Activated CD4-positive, alpha-beta memory T cell treated with anti-CD3 and anti-CD28 coated beads for 36 hours (primary cell): ENCODE data around the gene AP4B1. TPM values are rescaled to one million over a fixed set of nuclear protein-coding genes. Genes with fewer than 3 reads are reported as not detected.

Source experiments
- CTCF ChIA-PET: fragments of 350-600 bp; sonication (Branson Sonifier 250); formaldehyde crosslinking; loops from one replicate; lab custom pipeline; 2021; ENCODE audit warnings: antibody characterized with exemption, inconsistent platforms; lab: Charles Lee
- POLR2A ChIA-PET: fragments of 350-600 bp; sonication (Branson Sonifier 250); formaldehyde crosslinking; loops from one replicate; lab custom pipeline; 2021; ENCODE audit warnings: antibody characterized with exemption; lab: Charles Lee
- DNase-seq: peaks from one replicate; pipeline ENCODE4 v3.0.0-alpha.2; 2020
- H3K27ac Mint-ChIP-seq: one replicate; pipeline ENCODE4 v1.8.0; 2021; ENCODE audit warnings: mixed read lengths
- H3K27me3 Mint-ChIP-seq: one replicate; pipeline ENCODE4 v1.8.0; 2021; ENCODE audit warnings: mixed read lengths
- H3K36me3 Mint-ChIP-seq: one replicate; pipeline ENCODE4 v1.8.0; 2021; ENCODE audit warnings: mixed read lengths
- H3K4me1 Mint-ChIP-seq: one replicate; pipeline ENCODE4 v1.8.0; 2021; ENCODE audit warnings: low read depth, mixed read lengths
- H3K4me3 Mint-ChIP-seq: one replicate; pipeline ENCODE4 v1.8.0; 2021; ENCODE audit warnings: mild to moderate bottlenecking, mixed read lengths
- H3K9me3 Mint-ChIP-seq: one replicate; pipeline ENCODE4 v1.8.0; 2021; ENCODE audit warnings: mixed read lengths
- intact Hi-C: fragments of 100-400 bp; cut with micrococcal nuclease; formaldehyde crosslinking; loops from one replicate; pipeline ENCODE4 v1.15.1; 2023
- total RNA-seq, 2 experiments: library from RNA; stranded (reverse); gene quantifications; one replicate each; pipeline ENCODE4 v1.2.3, GENCODE V29; 2021

The AP4B1 gene
- total RNA-seq, 2 experiments from 2014 or later, result 41.4 to 42.2 TPM

- peaks cover 39% of the 10 kb centered on the region for H3K36me3 Mint-ChIP-seq
- H3K27ac Mint-ChIP-seq, result no peak overlapping the region
- CTCF ChIA-PET, result interaction anchor here (7.8 kb wide), 1 partner anchor 13 kb away, joined by 42 read pairs; the partner anchor contains the start of gene HIPK1
These were observed 38.6 kb upstream of the AP4B1 start for GRCh38 chr1:113943028-113943811.

GRCh38 chr1:113942527-113942926 is 37.9 kb upstream of the AP4B1 start:
- Mint-ChIP-seq H3K4me1 (peaks cover 76% of the 10 kb centered on the region), H3K4me3 (no peak overlapping the region), H3K9me3 (no peaks in the 10 kb centered on the region), H3K36me3 (peaks cover 39% of the 10 kb centered on the region), H3K27me3 (no peaks in the 10 kb centered on the region), H3K27ac (no peak overlapping the region)
- ChIA-PET POLR2A (interaction anchor here (5.1 kb wide), 1 partner anchor 12 kb away, joined by 58 read pairs; the partner anchor contains the start of gene HIPK1), CTCF (no interaction called here)
- intact Hi-C loops, result no loop called here
- no peak for DNase-seq

More at GRCh38 chr1:113943028-113943811, 38.6 kb upstream of the AP4B1 start:
- DNase-seq, result no peak
- POLR2A ChIA-PET, result interaction anchor here (5.1 kb wide), 1 partner anchor 13 kb away, joined by 58 read pairs; the partner anchor contains the start of gene HIPK1
- no peak overlapping the region for H3K4me3 Mint-ChIP-seq
- intact Hi-C loops, result no loop called here
- no peaks in the 10 kb centered on the region for H3K27me3 Mint-ChIP-seq
- H3K9me3 Mint-ChIP-seq, result no peaks in the 10 kb centered on the region
- peaks cover 76% of the 10 kb centered on the region for H3K4me1 Mint-ChIP-seq

GRCh38 chr1:113941245-113941559 is 36.6 kb upstream of the AP4B1 start:
- Mint-ChIP-seq H3K36me3 (peaks cover 39% of the 10 kb centered on the region), H3K4me3 (no peak overlapping the region), H3K27ac (peak overlapping the region; percentile 85), H3K27me3 (no peaks in the 10 kb centered on the region), H3K4me1 (peaks cover 75% of the 10 kb centered on the region), H3K9me3 (no peaks in the 10 kb centered on the region)
- ChIA-PET POLR2A (interaction anchor here (0.9 to 5.1 kb wide), 3 partner anchors 11 to 400 kb away, joined by 3 to 58 read pairs (median 4); partner anchors contain the start of genes AP4B1 and HIPK1), CTCF (interaction anchor here (1.0 to 3.2 kb wide), 5 partner anchors 11 to 67 kb away, joined by 3 to 21 read pairs (median 3); no protein-coding TSS in a partner anchor)
- no peak for DNase-seq
- intact Hi-C loops, result no loop called here

GRCh38 chr1:113940365-113941244 is 36.0 kb upstream of the AP4B1 start:
- CTCF ChIA-PET, result interaction anchor here (0.7 to 3.2 kb wide), 7 partner anchors 8 to 66 kb away, joined by 3 to 21 read pairs (median 3); no protein-coding TSS in a partner anchor
- intact Hi-C loops, result loop anchor here (1.0 kb wide), 1 partner anchor 10 kb away; no protein-coding TSS in a partner anchor
- Mint-ChIP-seq H3K9me3 (no peaks in the 10 kb centered on the region), H3K4me3 (peak overlapping the region; percentile 60), H3K27me3 (no peaks in the 10 kb centered on the region), H3K36me3 (peaks cover 39% of the 10 kb centered on the region), H3K27ac (peak overlapping the region; percentile 85), H3K4me1 (peaks cover 77% of the 10 kb centered on the region)
- DNase-seq, result peak; percentile 77
- POLR2A ChIA-PET, result interaction anchor here (0.9 to 5.1 kb wide), 3 partner anchors 10 to 401 kb away, joined by 3 to 58 read pairs (median 4); partner anchors contain the start of genes AP4B1 and HIPK1

- POLR2A ChIA-PET, result interaction anchor here (1.4 to 5.1 kb wide), 2 partner anchors 8 to 9 kb away, joined by 4 to 58 read pairs; partner anchors contain the start of gene HIPK1
- no peak overlapping the region for H3K27ac Mint-ChIP-seq
These were observed 33.6 kb upstream of the AP4B1 start for GRCh38 chr1:113938192-113938591.

GRCh38 chr1:113937146-113937545 is 32.5 kb upstream of the AP4B1 start:
- Mint-ChIP-seq H3K4me3 (no peak overlapping the region), H3K27me3 (no peaks in the 10 kb centered on the region), H3K27ac (peak overlapping the region; percentile 11), H3K36me3 (peaks cover 39% of the 10 kb centered on the region), H3K9me3 (no peaks in the 10 kb centered on the region), H3K4me1 (peaks cover 89% of the 10 kb centered on the region)
- intact Hi-C loops, result loop anchor here (10.0 kb wide), 3 partner anchors 182 to 818 kb away; partner anchors contain the start of genes CSDE1, MAGI3 and PHTF1
- POLR2A ChIA-PET, result no interaction called here
- DNase-seq, result no peak
- CTCF ChIA-PET, result interaction anchor here (1.0 kb wide), 1 partner anchor 9 kb away, joined by 3 read pairs; no protein-coding TSS in a partner anchor

More at GRCh38 chr1:113938192-113938591, 33.6 kb upstream of the AP4B1 start:
- Mint-ChIP-seq H3K27me3 (no peaks in the 10 kb centered on the region), H3K4me1 (peaks cover 85% of the 10 kb centered on the region), H3K4me3 (no peak overlapping the region), H3K9me3 (no peaks in the 10 kb centered on the region), H3K36me3 (peaks cover 39% of the 10 kb centered on the region)
- DNase-seq, result no peak
- intact Hi-C loops, result loop anchor here (10.0 kb wide), 3 partner anchors 183 to 817 kb away; partner anchors contain the start of genes CSDE1, MAGI3 and PHTF1
- CTCF ChIA-PET, result interaction anchor here (0.8 kb wide), 1 partner anchor 34 kb away, joined by 3 read pairs; no protein-coding TSS in a partner anchor

GRCh38 chr1:113935970-113936369 is 31.4 kb upstream of the AP4B1 start:
- Mint-ChIP-seq H3K4me1 (peaks cover 93% of the 10 kb centered on the region), H3K27ac (peak overlapping the region; percentile 38), H3K36me3 (peaks cover 32% of the 10 kb centered on the region), H3K9me3 (no peaks in the 10 kb centered on the region), H3K4me3 (no peak overlapping the region), H3K27me3 (no peaks in the 10 kb centered on the region)
- POLR2A ChIA-PET, result no interaction called here
- intact Hi-C loops, result loop anchor here (10.0 kb wide), 3 partner anchors 181 to 819 kb away; partner anchors contain the start of genes CSDE1, MAGI3 and PHTF1
- CTCF ChIA-PET, result interaction anchor here (0.9 kb wide), 1 partner anchor 28 kb away, joined by 3 read pairs; no protein-coding TSS in a partner anchor
- DNase-seq, result no peak

GRCh38 chr1:113935176-113935575 is 30.6 kb upstream of the AP4B1 start:
- DNase-seq, result no peak
- Mint-ChIP-seq H3K4me3 (no peak overlapping the region), H3K9me3 (no peaks in the 10 kb centered on the region), H3K27me3 (no peaks in the 10 kb centered on the region), H3K36me3 (peaks cover 24% of the 10 kb centered on the region), H3K27ac (peak overlapping the region; percentile 65), H3K4me1 (peaks cover 88% of the 10 kb centered on the region)
- POLR2A ChIA-PET, result no interaction called here
- intact Hi-C loops, result loop anchor here (10.0 kb wide), 3 partner anchors 180 to 820 kb away; partner anchors contain the start of genes CSDE1, MAGI3 and PHTF1
- CTCF ChIA-PET, result interaction anchor here (0.9 to 1.0 kb wide), 2 partner anchors 29 to 100 kb away, joined by 3 read pairs; no protein-coding TSS in a partner anchor

- Mint-ChIP-seq H3K4me1 (peaks cover 82% of the 10 kb centered on the region), H3K27me3 (no peaks in the 10 kb centered on the region), H3K27ac (peak overlapping the region; percentile 98), H3K4me3 (peak overlapping the region; percentile 31), H3K9me3 (no peaks in the 10 kb centered on the region), H3K36me3 (peaks cover 24% of the 10 kb centered on the region)
- ChIA-PET POLR2A (interaction anchor here (2.3 kb wide), 1 partner anchor 12 kb away, joined by 6 read pairs; no protein-coding TSS in a partner anchor), CTCF (interaction anchor here (1.0 to 1.3 kb wide), 2 partner anchors 99 to 348 kb away, joined by 3 to 4 read pairs; no protein-coding TSS in a partner anchor)
- DNase-seq, result no peak
- intact Hi-C loops, result loop anchor here (5.0 to 10.0 kb wide), 4 partner anchors 43 to 820 kb away; partner anchors contain the start of genes CSDE1, MAGI3, OLFML3 and PHTF1
These were observed 30.0 kb upstream of the AP4B1 start for GRCh38 chr1:113934511-113935055.

GRCh38 chr1:113934006-113934405 is 29.4 kb upstream of the AP4B1 start:
- Mint-ChIP-seq H3K4me3 (peak overlapping the region; percentile 94), H3K27me3 (no peaks in the 10 kb centered on the region), H3K27ac (peak overlapping the region; percentile 98), H3K4me1 (peaks cover 76% of the 10 kb centered on the region), H3K9me3 (no peaks in the 10 kb centered on the region), H3K36me3 (peaks cover 20% of the 10 kb centered on the region)
- DNase-seq, result no peak
- intact Hi-C loops, result loop anchor here (5.0 to 10.0 kb wide), 4 partner anchors 43 to 821 kb away; partner anchors contain the start of genes CSDE1, MAGI3, OLFML3 and PHTF1
- POLR2A ChIA-PET, result interaction anchor here (2.3 kb wide), 1 partner anchor 13 kb away, joined by 6 read pairs; no protein-coding TSS in a partner anchor
- CTCF ChIA-PET, result interaction anchor here (0.8 to 1.3 kb wide), 2 partner anchors 13 to 349 kb away, joined by 3 to 4 read pairs; no protein-coding TSS in a partner anchor
